Lower leg skin (tissue), 4 donors: ENCODE measurements around the gene CRMP1. TPM values are rescaled to one million over a fixed set of nuclear protein-coding genes. Genes with fewer than 3 reads are reported as not detected.

ENCODE experiments used
- DNase-seq, 2 donors: peaks; one replicate each; pipeline ENCODE4 v3.0.0-alpha.2; 2019; ENCODE audit warnings: low spot score in 2 of 2
- H3K4me3 ChIP-seq: fragments of 200-600 bp; sonication (generic); 2 replicates; pipeline ENCODE4 v1.5.1; 2017; ENCODE audit warnings: mild to moderate bottlenecking, low read depth; ENCODE audit not compliant: poor library complexity, severe bottlenecking
- POLR2A ChIP-seq, 2 donors: fragments of 450-650 bp; IDR thresholded peaks; one replicate each; pipeline ENCODE4 v1.6.1; 2016 to 2017; ENCODE audit warnings: antibody characterized with exemption in 2 of 2, mild to moderate bottlenecking in 1 of 2, moderate library complexity in 1 of 2
- WGBS, 2 donors: methylation state at CpG; one replicate each; pipeline ENCODE4 v1.1.5; 2018; 5-methylcytosine and 5-hydroxymethylcytosine counted together
- intact Hi-C: fragments of 100-400 bp; cut with DNase I; formaldehyde crosslinking; loops from one replicate; pipeline ENCODE4 v1.15.0; 2023; ENCODE audit warnings: low total_unique reads
- total RNA-seq, 4 donors: library from RNA; depleted of rRNA; stranded (reverse); fragments of >200 nt; gene quantifications; one replicate each; pipeline ENCODE4 v1.1.0, GENCODE V29; 2016
- TF ChIP-seq, protein P1 (sequence below), 3 donors: fragments of 450-650 bp; IDR thresholded peaks; one replicate each; pipeline ENCODE4 v1.5.1; 2016; ENCODE audit warnings: antibody characterized with exemption in 3 of 3, mild to moderate bottlenecking in 3 of 3, moderate library complexity in 2 of 3

Gene CRMP1
- total RNA-seq, 4 donors from 2014 or later: 0.17 to 1.2 (median 0.17) TPM; not detected in 1

GRCh38 chr4:5877392-5877791 is 15.5 kb downstream of the CRMP1 start:
- TF ChIP-seq POLR2A (IDR thresholded peaks at IDR 0.05): no peak
- TF ChIP-seq, protein P1, sequence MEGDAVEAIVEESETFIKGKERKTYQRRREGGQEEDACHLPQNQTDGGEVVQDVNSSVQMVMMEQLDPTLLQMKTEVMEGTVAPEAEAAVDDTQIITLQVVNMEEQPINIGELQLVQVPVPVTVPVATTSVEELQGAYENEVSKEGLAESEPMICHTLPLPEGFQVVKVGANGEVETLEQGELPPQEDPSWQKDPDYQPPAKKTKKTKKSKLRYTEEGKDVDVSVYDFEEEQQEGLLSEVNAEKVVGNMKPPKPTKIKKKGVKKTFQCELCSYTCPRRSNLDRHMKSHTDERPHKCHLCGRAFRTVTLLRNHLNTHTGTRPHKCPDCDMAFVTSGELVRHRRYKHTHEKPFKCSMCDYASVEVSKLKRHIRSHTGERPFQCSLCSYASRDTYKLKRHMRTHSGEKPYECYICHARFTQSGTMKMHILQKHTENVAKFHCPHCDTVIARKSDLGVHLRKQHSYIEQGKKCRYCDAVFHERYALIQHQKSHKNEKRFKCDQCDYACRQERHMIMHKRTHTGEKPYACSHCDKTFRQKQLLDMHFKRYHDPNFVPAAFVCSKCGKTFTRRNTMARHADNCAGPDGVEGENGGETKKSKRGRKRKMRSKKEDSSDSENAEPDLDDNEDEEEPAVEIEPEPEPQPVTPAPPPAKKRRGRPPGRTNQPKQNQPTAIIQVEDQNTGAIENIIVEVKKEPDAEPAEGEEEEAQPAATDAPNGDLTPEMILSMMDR (IDR thresholded peaks at IDR 0.05): no peak
- WGBS, 2 donors: 80 to 84% methylated on average over 9 of the region's 9 CpGs
- intact Hi-C loops: no loop called here
- no peak overlapping the region for H3K4me3 ChIP-seq
- DNase-seq: no peak

GRCh38 chr4:5874811-5875449 is 18.0 kb downstream of the CRMP1 start:
- intact Hi-C loops: no loop called here

GRCh38 chr4:5870701-5871100 is 22.2 kb downstream of the CRMP1 start:
- intact Hi-C loops: no loop called here
- DNase-seq: no peak
- 69 to 82% methylated on average over 12 to 13 of the region's 13 CpGs for WGBS, 2 donors

More at GRCh38 chr4:5874811-5875449, 18.0 kb downstream of the CRMP1 start:
- 30 to 34% methylated on average over 6 of the region's 6 CpGs for WGBS, 2 donors
- TF ChIP-seq POLR2A (IDR thresholded peaks at IDR 0.05): no peak
- TF ChIP-seq, protein P1 (IDR thresholded peaks at IDR 0.05): no peak
- no peak overlapping the region for H3K4me3 ChIP-seq
- DNase-seq: peak in 1 of 2 donors; percentile 34

GRCh38 chr4:5869966-5870619 is 22.8 kb downstream of the CRMP1 start:
- intact Hi-C loops: no loop called here
- TF ChIP-seq POLR2A (IDR thresholded peaks at IDR 0.05): no peak
- TF ChIP-seq, protein P1 (IDR thresholded peaks at IDR 0.05): no peak
- DNase-seq: no peak
- WGBS, 2 donors: 82 to 83% methylated on average over 14 of the region's 14 CpGs
- no peak overlapping the region for H3K4me3 ChIP-seq

More at GRCh38 chr4:5870701-5871100, 22.2 kb downstream of the CRMP1 start:
- H3K4me3 ChIP-seq: no peak overlapping the region
- TF ChIP-seq POLR2A (IDR thresholded peaks at IDR 0.05): no peak
- TF ChIP-seq, protein P1 (IDR thresholded peaks at IDR 0.05): no peak

DNA sequence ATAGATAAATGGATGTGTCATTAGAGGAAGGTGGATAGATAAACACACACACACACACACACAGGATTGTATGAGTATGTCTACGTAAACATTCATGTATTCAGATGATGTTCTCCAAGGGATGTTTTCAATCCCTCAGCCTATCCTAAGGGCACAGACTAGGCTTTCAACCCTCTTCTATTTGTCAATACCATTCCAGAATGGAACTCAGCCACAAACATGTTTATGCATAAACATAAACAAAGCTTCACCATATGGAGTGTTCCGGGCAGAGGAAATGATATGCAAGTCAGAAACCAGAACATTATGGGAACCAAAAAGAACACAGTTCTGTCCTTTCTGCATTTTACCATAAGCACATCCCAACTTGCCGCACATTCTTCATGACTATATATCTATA is 25.0 kb downstream of the CRMP1 start:
- TF ChIP-seq, protein P1 (IDR thresholded peaks at IDR 0.05): no peak
- WGBS, 2 donors: 88 to 96% methylated on average over 3 of the region's 3 CpGs
- intact Hi-C loops: no loop called here
- no peak for DNase-seq
- no peak overlapping the region for H3K4me3 ChIP-seq
